ENCODE measurements around the gene ADCY2.

Gene ADCY2

GRCh38 chr5:7673658-7674057 lies 277.7 kb downstream of the ADCY2 start:
- no peak for DNase-seq

- DNase-seq, result no peak
These were observed 280.5 kb downstream of the ADCY2 start for GRCh38 chr5:7676455-7676854.

- DNase-seq, result no peak
These were observed 282.1 kb downstream of the ADCY2 start for GRCh38 chr5:7678030-7678429.

GRCh38 chr5:7679663-7680062 lies 283.7 kb downstream of the ADCY2 start:
- no peak for DNase-seq

- no peak for DNase-seq
These were observed 284.3 kb downstream of the ADCY2 start for GRCh38 chr5:7680260-7680659.

- DNase-seq, result no peak
These were observed 286.4 kb downstream of the ADCY2 start for GRCh38 chr5:7682379-7682778.

- no peak for DNase-seq
These were observed 287.8 kb downstream of the ADCY2 start for GRCh38 chr5:7683753-7684152.

- DNase-seq, result no peak
These were observed 288.9 kb downstream of the ADCY2 start for GRCh38 chr5:7684826-7685225.

- no peak for DNase-seq
These were observed 290.9 kb downstream of the ADCY2 start for GRCh38 chr5:7686794-7687193.

GRCh38 chr5:7690557-7690956 lies 294.6 kb downstream of the ADCY2 start:
- DNase-seq, result no peak

- no peak for DNase-seq
These were observed 309.3 kb downstream of the ADCY2 start for GRCh38 chr5:7705261-7705660.

- DNase-seq, result no peak
These were observed 309.8 kb downstream of the ADCY2 start for GRCh38 chr5:7705736-7706135.

GRCh38 chr5:7706256-7706655 lies 310.3 kb downstream of the ADCY2 start:
- DNase-seq, result no peak

- no peak for DNase-seq
These were observed 318.2 kb downstream of the ADCY2 start for GRCh38 chr5:7714119-7714518.

- no peak for DNase-seq
These were observed 318.8 kb downstream of the ADCY2 start for GRCh38 chr5:7714697-7715096.

GRCh38 chr5:7717691-7718090 lies 321.8 kb downstream of the ADCY2 start:
- DNase-seq, result no peak

GRCh38 chr5:7728076-7728475 lies 332.1 kb downstream of the ADCY2 start:
- DNase-seq, result no peak

- DNase-seq, result no peak
These were observed 345.6 kb downstream of the ADCY2 start for GRCh38 chr5:7741415-7742065.

GRCh38 chr5:7742241-7742656 lies 346.3 kb downstream of the ADCY2 start:
- DNase-seq, result no peak

GRCh38 chr5:7745882-7746610 lies 350.1 kb downstream of the ADCY2 start:
- DNase-seq, result peak; percentile 26

- DNase-seq, result no peak
These were observed 351.8 kb downstream of the ADCY2 start for GRCh38 chr5:7747728-7748127.

- DNase-seq, result no peak
These were observed 353.7 kb downstream of the ADCY2 start for GRCh38 chr5:7749626-7750025.

GRCh38 chr5:7751874-7752273 lies 355.9 kb downstream of the ADCY2 start:
- no peak for DNase-seq

GRCh38 chr5:7753181-7753580 lies 357.2 kb downstream of the ADCY2 start:
- no peak for DNase-seq

GRCh38 chr5:7753596-7753995 lies 357.7 kb downstream of the ADCY2 start:
- DNase-seq, result no peak
